H9 (cell line): ENCODE results near the gene NUDT10. TPM values are rescaled to one million over a fixed set of nuclear protein-coding genes. Genes with fewer than 3 reads are reported as not detected.

Source experiments
- DNase-seq: peaks from one replicate; pipeline ENCODE4 v3.0.0-alpha.2; 2017
- H2AFZ ChIP-seq: one replicate; pipeline ENCODE4 v1.6.1; 2013; ENCODE audit warnings: mild to moderate bottlenecking, low read length, control low read depth, moderate library complexity
- H2AK5ac ChIP-seq: 2 replicates; pipeline ENCODE4 v1.6.1; 2013; ENCODE audit warnings: low read length, control low read depth, mixed read lengths; ENCODE audit not compliant: insufficient read length
- H2BK120ac ChIP-seq: one replicate; pipeline ENCODE4 v1.6.1; 2013; ENCODE audit warnings: low read depth, mild to moderate bottlenecking, low read length, control low read depth, inconsistent platforms; ENCODE audit not compliant: poor library complexity, severe bottlenecking
- H2BK12ac ChIP-seq: 2 replicates; pipeline ENCODE4 v1.6.1; 2013; ENCODE audit warnings: low read length, control low read depth, mixed read lengths, low read depth; ENCODE audit not compliant: insufficient read length
- H2BK15ac ChIP-seq: 2 replicates; pipeline ENCODE4 v1.6.1; 2013; ENCODE audit warnings: low read depth, low read length, control low read depth
- H2BK20ac ChIP-seq: one replicate; pipeline ENCODE4 v1.6.1; 2013; ENCODE audit warnings: low read depth, mild to moderate bottlenecking, low read length, control low read depth, inconsistent platforms; ENCODE audit not compliant: poor library complexity, severe bottlenecking
- H2BK5ac ChIP-seq: 2 replicates; pipeline ENCODE4 v1.6.1; 2013; ENCODE audit warnings: low read length, control low read depth, mixed read lengths; ENCODE audit not compliant: insufficient read length
- H3K14ac ChIP-seq: 2 replicates; pipeline ENCODE4 v1.6.1; 2013; ENCODE audit warnings: low read length, control low read depth; ENCODE audit not compliant: insufficient read depth
- H3K18ac ChIP-seq: 2 replicates; pipeline ENCODE4 v1.6.1; 2013; ENCODE audit warnings: low read depth, mild to moderate bottlenecking, mixed read lengths, low read length, control low read depth; ENCODE audit not compliant: insufficient read length
- H3K23ac ChIP-seq: 2 replicates; pipeline ENCODE4 v1.6.1; 2013; ENCODE audit warnings: low read length, control low read depth, mixed read lengths, low read depth; ENCODE audit not compliant: insufficient read length
- H3K23me2 ChIP-seq: 2 replicates; pipeline ENCODE4 v1.6.1; 2013; ENCODE audit warnings: low read depth, mild to moderate bottlenecking, mixed read lengths, low read length, control low read depth; ENCODE audit not compliant: insufficient read length, poor library complexity, severe bottlenecking
- H3K27ac ChIP-seq: 2 replicates; pipeline ENCODE4 v1.5.1; 2013; ENCODE audit warnings: low read length, control low read depth, mixed read lengths, low read depth; ENCODE audit not compliant: insufficient read length
- H3K27me3 ChIP-seq: 2 replicates; pipeline ENCODE4 v1.6.1; 2013; ENCODE audit warnings: low read length, control low read depth, inconsistent platforms; ENCODE audit not compliant: insufficient read depth
- H3K4ac ChIP-seq: 2 replicates; pipeline ENCODE4 v1.6.1; 2013; ENCODE audit warnings: low read depth, mild to moderate bottlenecking, control low read depth, inconsistent platforms, low read length, moderate library complexity
- H3K4me1 ChIP-seq: 2 replicates; pipeline ENCODE4 v1.6.1; 2013; ENCODE audit warnings: low read length, control low read depth, inconsistent platforms; ENCODE audit not compliant: insufficient read depth
- H3K4me2 ChIP-seq: 2 replicates; pipeline ENCODE4 v1.6.1; 2013; ENCODE audit warnings: low read length, control low read depth, mixed read lengths; ENCODE audit not compliant: insufficient read length, insufficient read depth
- H3K56ac ChIP-seq: 2 replicates; pipeline ENCODE4 v1.6.1; 2013; ENCODE audit warnings: low read depth, mild to moderate bottlenecking, mixed read lengths, low read length, control low read depth; ENCODE audit not compliant: insufficient read length
- H3K79me1 ChIP-seq: 2 replicates; pipeline ENCODE4 v1.6.1; 2013; ENCODE audit warnings: low read depth, mild to moderate bottlenecking, moderate library complexity, low read length, control low read depth, inconsistent platforms; ENCODE audit not compliant: insufficient read depth, poor library complexity, severe bottlenecking
- H3K79me2 ChIP-seq: 2 replicates; pipeline ENCODE4 v1.6.1; 2013; ENCODE audit warnings: low read length, control low read depth, inconsistent platforms; ENCODE audit not compliant: insufficient read depth
- H3K9ac ChIP-seq: 2 replicates; pipeline ENCODE4 v1.6.1; 2013; ENCODE audit warnings: low read length, control low read depth, mixed read lengths; ENCODE audit not compliant: insufficient read length; ENCODE audit errors: extremely low read depth
- H3K9me3 ChIP-seq: one replicate; pipeline ENCODE4 v1.6.1; 2013; ENCODE audit warnings: low read depth, low read length, inconsistent platforms; ENCODE audit not compliant: control insufficient read depth
- H3T11ph ChIP-seq: one replicate; pipeline ENCODE4 v1.6.1; 2013; ENCODE audit warnings: mild to moderate bottlenecking, low read length, control low read depth, inconsistent platforms
- H4K20me1 ChIP-seq: one replicate; pipeline ENCODE4 v1.6.1; 2013; ENCODE audit not compliant: control insufficient read depth, insufficient read length, insufficient read depth
- H4K5ac ChIP-seq: 2 replicates; pipeline ENCODE4 v1.6.1; 2013; ENCODE audit warnings: low read depth, mild to moderate bottlenecking, mixed read lengths, low read length, control low read depth; ENCODE audit not compliant: insufficient read length
- H4K8ac ChIP-seq: replicated peaks from 2 replicates; pipeline ENCODE4 v1.6.1; 2013; ENCODE audit warnings: low read length, control low read depth, mixed read lengths, low read depth; ENCODE audit not compliant: insufficient read length
- H4K91ac ChIP-seq: 2 replicates; pipeline ENCODE4 v1.6.1; 2013; ENCODE audit warnings: low read depth, mild to moderate bottlenecking, moderate library complexity, mixed read lengths, low read length, control low read depth; ENCODE audit not compliant: insufficient read length
- H3K27ac Mint-ChIP-seq, 3 experiments: 2 replicates in 2 of 3; 3 replicates in 1 of 3; pipeline ENCODE4 v1.8.0; 2020 to 2021; ENCODE audit warnings: mixed read lengths in 3 of 3, mild to moderate bottlenecking in 1 of 3, moderate library complexity in 1 of 3
- H3K27me3 Mint-ChIP-seq: 2 replicates; pipeline ENCODE4 v1.8.0; 2021; ENCODE audit warnings: low read depth, mild to moderate bottlenecking, moderate library complexity, mixed read lengths
- H3K36me3 Mint-ChIP-seq, 3 experiments: 2 replicates in 2 of 3; 3 replicates in 1 of 3; pipeline ENCODE4 v1.8.0; 2020 to 2021; ENCODE audit warnings: low read depth in 3 of 3, mixed read lengths in 3 of 3; ENCODE audit not compliant: insufficient read depth in 1 of 3
- H3K4me1 Mint-ChIP-seq, 2 experiments: 2 replicates each; pipeline ENCODE4 v1.8.0; 2020; ENCODE audit warnings: mixed read lengths in 2 of 2
- H3K4me3 Mint-ChIP-seq, 2 experiments: 2 replicates in 1 of 2; 3 replicates in 1 of 2; pipeline ENCODE4 v1.8.0; 2020 to 2021; ENCODE audit warnings: mild to moderate bottlenecking in 2 of 2, mixed read lengths in 2 of 2, moderate library complexity in 1 of 2
- H3K9me3 Mint-ChIP-seq, 2 experiments: 2 replicates in 1 of 2; 3 replicates in 1 of 2; pipeline ENCODE4 v1.8.0; 2020; ENCODE audit warnings: mild to moderate bottlenecking in 2 of 2, mixed read lengths in 2 of 2, moderate library complexity in 1 of 2
- WGBS: extraction: QIAGEN DNeasy Blood & Tissue Kit; methylation state at CpG from one replicate; pipeline ENCODE4 v1.1.7; 2013; ENCODE audit warnings: missing lambda C conversion rate, low lambda C conversion rate, mixed read lengths; ENCODE audit not compliant: insufficient read length; ENCODE audit errors: extremely low coverage; 5-methylcytosine and 5-hydroxymethylcytosine counted together
- total RNA-seq: library from RNA; stranded (reverse); gene quantifications from 2 replicates; pipeline ENCODE4 v1.2.1, GENCODE V29; 2021
- TF ChIP-seq, protein P1 (sequence below): fragments of 200-600 bp; sonication (generic); conservative IDR thresholded peaks from 3 replicates; pipeline ENCODE4 v1.8.0; 2021; ENCODE audit warnings: antibody characterized with exemption, mild to moderate bottlenecking

NUDT10 gene
- total RNA-seq, 1 experiment from 2014 or later: 11.9 TPM

DNA sequence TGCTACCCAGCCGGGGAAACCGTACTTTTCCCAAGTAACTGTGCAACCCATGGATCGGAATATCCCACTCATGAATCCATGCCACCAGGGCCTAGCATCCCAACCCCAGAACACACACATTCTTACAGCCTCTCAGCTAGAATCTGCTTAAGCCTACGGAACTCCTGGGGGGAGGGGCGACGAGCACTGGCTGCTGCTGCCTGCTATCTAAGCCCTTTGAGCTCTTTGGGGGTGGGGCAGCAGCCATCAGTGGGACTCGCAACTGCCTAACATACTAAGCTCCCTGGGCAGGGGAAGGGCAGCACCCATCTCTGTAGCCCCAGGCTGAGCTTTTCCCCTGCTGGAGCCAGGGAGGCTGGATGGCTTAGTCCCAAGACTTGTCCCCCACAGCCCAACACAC lies 28.6 kb downstream of the NUDT10 start:
- Histone ChIP-seq H2BK12ac (no peak overlapping the region), H2AK5ac (no peak overlapping the region), H2BK5ac (no peak overlapping the region), H3K23ac (no peak overlapping the region), H4K8ac (no peak overlapping the region), H4K5ac (no peak overlapping the region), H3K27me3 (no peaks in the 10 kb centered on the region), H2BK15ac (no peak overlapping the region), H3K79me1 (no peaks in the 10 kb centered on the region), H3K4me2 (no peak overlapping the region), H3K4me1 (no peaks in the 10 kb centered on the region), H3K79me2 (no peaks in the 10 kb centered on the region), H3K23me2 (no peaks in the 10 kb centered on the region), H4K91ac (no peak overlapping the region), H3K56ac (no peak overlapping the region), H2AFZ (no peak overlapping the region), H3K9ac (no peak overlapping the region), H2BK120ac (no peak overlapping the region), H3K4ac (no peak overlapping the region), H3K14ac (no peak overlapping the region; the same call in 1 of the 2 replicates), H4K20me1 (no peaks in the 10 kb centered on the region), H3K27ac (no peak overlapping the region), H3K18ac (no peak overlapping the region), H3T11ph (no peak overlapping the region), H2BK20ac (no peak overlapping the region), H3K9me3 (peaks cover 29% of the 10 kb centered on the region)
- Mint-ChIP-seq H3K4me3 (no peak overlapping the region), H3K36me3 (peaks cover 15 to 16% (median 16%) of the 10 kb centered on the region in 3 experiments), H3K27ac (no peak overlapping the region), H3K9me3 (peaks cover 80 to 81% of the 10 kb centered on the region in 2 experiments), H3K27me3 (peaks cover 3% of the 10 kb centered on the region; the same call in 1 of the 2 replicates), H3K4me1 (peaks cover 0 to 6% of the 10 kb centered on the region in 2 experiments; a peak in 1 of 4 replicates)
- peak; percentile 31 for DNase-seq
- WGBS: no CpG with 5 or more reads among the region's 7 CpGs
- TF ChIP-seq, protein P1, sequence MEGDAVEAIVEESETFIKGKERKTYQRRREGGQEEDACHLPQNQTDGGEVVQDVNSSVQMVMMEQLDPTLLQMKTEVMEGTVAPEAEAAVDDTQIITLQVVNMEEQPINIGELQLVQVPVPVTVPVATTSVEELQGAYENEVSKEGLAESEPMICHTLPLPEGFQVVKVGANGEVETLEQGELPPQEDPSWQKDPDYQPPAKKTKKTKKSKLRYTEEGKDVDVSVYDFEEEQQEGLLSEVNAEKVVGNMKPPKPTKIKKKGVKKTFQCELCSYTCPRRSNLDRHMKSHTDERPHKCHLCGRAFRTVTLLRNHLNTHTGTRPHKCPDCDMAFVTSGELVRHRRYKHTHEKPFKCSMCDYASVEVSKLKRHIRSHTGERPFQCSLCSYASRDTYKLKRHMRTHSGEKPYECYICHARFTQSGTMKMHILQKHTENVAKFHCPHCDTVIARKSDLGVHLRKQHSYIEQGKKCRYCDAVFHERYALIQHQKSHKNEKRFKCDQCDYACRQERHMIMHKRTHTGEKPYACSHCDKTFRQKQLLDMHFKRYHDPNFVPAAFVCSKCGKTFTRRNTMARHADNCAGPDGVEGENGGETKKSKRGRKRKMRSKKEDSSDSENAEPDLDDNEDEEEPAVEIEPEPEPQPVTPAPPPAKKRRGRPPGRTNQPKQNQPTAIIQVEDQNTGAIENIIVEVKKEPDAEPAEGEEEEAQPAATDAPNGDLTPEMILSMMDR: no peak
